Trophoblast cell (in vitro differentiated cells and primary cell): ENCODE measurements around the gene SEMA4D.
A peak's percentile ranks its signal among the peaks of the same experiment; 100 is the strongest.

ENCODE experiments used
- DNase-seq, 2 donors: peaks; one replicate each; pipeline ENCODE4 v3.0.0-alpha.2; 2016
- H2AFZ ChIP-seq: 2 replicates; pipeline ENCODE4 v1.6.1; 2013; ENCODE audit warnings: low read length, moderate library complexity, mild to moderate bottlenecking; ENCODE audit not compliant: insufficient read depth, poor library complexity
- H2AK5ac ChIP-seq: 2 replicates; pipeline ENCODE4 v1.6.1; 2013; ENCODE audit warnings: mild to moderate bottlenecking, low read length
- H2BK120ac ChIP-seq: 2 replicates; pipeline ENCODE4 v1.6.1; 2013; ENCODE audit warnings: low read length, mild to moderate bottlenecking, moderate library complexity; ENCODE audit not compliant: insufficient read depth, poor library complexity
- H2BK12ac ChIP-seq: 2 replicates; pipeline ENCODE4 v1.6.1; 2013; ENCODE audit warnings: mild to moderate bottlenecking, low read length, moderate library complexity
- H2BK5ac ChIP-seq: 2 replicates; pipeline ENCODE4 v1.6.1; 2013; ENCODE audit warnings: low read length, low read depth, moderate library complexity, mild to moderate bottlenecking; ENCODE audit not compliant: poor library complexity
- H3K14ac ChIP-seq: 2 replicates; pipeline ENCODE4 v1.6.1; 2013; ENCODE audit warnings: mild to moderate bottlenecking, low read length
- H3K18ac ChIP-seq: 2 replicates; pipeline ENCODE4 v1.6.1; 2013; ENCODE audit warnings: mild to moderate bottlenecking, low read length
- H3K23ac ChIP-seq: 2 replicates; pipeline ENCODE4 v1.6.1; 2013; ENCODE audit warnings: low read length
- H3K27ac ChIP-seq: 2 replicates; pipeline ENCODE4 v1.5.1; 2013; ENCODE audit warnings: low read depth, mild to moderate bottlenecking, inconsistent platforms, low read length, moderate library complexity
- H3K27me3 ChIP-seq: 2 replicates; pipeline ENCODE4 v1.6.1; 2013; ENCODE audit warnings: inconsistent platforms, mild to moderate bottlenecking, low read length, moderate library complexity; ENCODE audit not compliant: insufficient read depth
- H3K36me3 ChIP-seq, 2 experiments: 1 replicate in 1 of 2; 2 replicates in 1 of 2; pipeline ENCODE4 v1.6.1; 2013; ENCODE audit warnings: low read length in 2 of 2, mild to moderate bottlenecking in 2 of 2, moderate library complexity in 1 of 2; ENCODE audit not compliant: insufficient read depth in 2 of 2, control insufficient read depth in 1 of 2
- H3K4ac ChIP-seq: 2 replicates; pipeline ENCODE4 v1.6.1; 2013; ENCODE audit warnings: low read depth, mild to moderate bottlenecking, low read length, moderate library complexity
- H3K4me1 ChIP-seq, 2 experiments: 1 replicate in 1 of 2; 2 replicates in 1 of 2; pipeline ENCODE4 v1.6.1; 2013; ENCODE audit warnings: low read length in 2 of 2, mild to moderate bottlenecking in 2 of 2, moderate library complexity in 1 of 2; ENCODE audit not compliant: insufficient read depth in 2 of 2, control insufficient read depth in 1 of 2
- H3K4me2 ChIP-seq: 2 replicates; pipeline ENCODE4 v1.6.1; 2013; ENCODE audit warnings: inconsistent platforms, mild to moderate bottlenecking, low read length, moderate library complexity
- H3K4me3 ChIP-seq: 2 replicates; pipeline ENCODE4 v1.5.1; 2013; ENCODE audit warnings: mild to moderate bottlenecking, low read depth, low read length, inconsistent platforms
- H3K79me1 ChIP-seq: one replicate; pipeline ENCODE4 v1.6.1; 2013; ENCODE audit warnings: low read length
- H3K79me2 ChIP-seq: 2 replicates; pipeline ENCODE4 v1.6.1; 2013; ENCODE audit warnings: low read length, mild to moderate bottlenecking; ENCODE audit not compliant: control insufficient read depth, insufficient read depth, poor library complexity
- H3K9ac ChIP-seq: 2 replicates; pipeline ENCODE4 v1.6.1; 2013; ENCODE audit warnings: mild to moderate bottlenecking, low read length
- H3K9me3 ChIP-seq: 2 replicates; pipeline ENCODE4 v1.6.1; 2013; ENCODE audit warnings: low read depth, mild to moderate bottlenecking, control low read depth, inconsistent platforms, low read length; ENCODE audit not compliant: insufficient read depth
- H4K12ac ChIP-seq: 2 replicates; pipeline ENCODE4 v1.6.1; 2013; ENCODE audit warnings: low read depth, mild to moderate bottlenecking, low read length, moderate library complexity
- H4K8ac ChIP-seq: 2 replicates; pipeline ENCODE4 v1.6.1; 2013; ENCODE audit warnings: low read depth, mild to moderate bottlenecking, low read length, moderate library complexity
- H4K91ac ChIP-seq: one replicate; pipeline ENCODE4 v1.6.1; 2013; ENCODE audit warnings: low read depth, mild to moderate bottlenecking, low read length, moderate library complexity
- WGBS: extraction: QIAGEN DNeasy Blood & Tissue Kit; methylation state at CpG from one replicate; pipeline ENCODE4 v1.1.7; 2013; ENCODE audit warnings: missing lambda C conversion rate; ENCODE audit not compliant: insufficient read length, insufficient coverage; ENCODE audit errors: extremely low coverage; 5-methylcytosine and 5-hydroxymethylcytosine counted together

SEMA4D gene

GRCh38 chr9:89497257-89497963, 503 bp downstream of the SEMA4D start:
- no peak overlapping the region for H2BK5ac ChIP-seq
- WGBS = no CpG with 5 or more reads among the region's 67 CpGs
- H3K27me3 ChIP-seq = no peaks in the 10 kb centered on the region
- no peak overlapping the region for H3K9ac ChIP-seq
- peak overlapping the region; percentile 23 for H2AFZ ChIP-seq
- peaks cover 18 to 32% of the 10 kb centered on the region in 2 experiments for H3K4me1 ChIP-seq
- H3K79me2 ChIP-seq = no peaks in the 10 kb centered on the region
- H2BK120ac ChIP-seq = no peak overlapping the region
- H3K79me1 ChIP-seq = peaks cover 6% of the 10 kb centered on the region
- H4K91ac ChIP-seq = no peak overlapping the region
- peak overlapping the region; percentile 74 for H3K4me3 ChIP-seq
- peaks cover 5% of the 10 kb centered on the region for H3K9me3 ChIP-seq
- H3K14ac ChIP-seq = no peak overlapping the region
- H4K12ac ChIP-seq = no peak overlapping the region
- H3K27ac ChIP-seq = no peak overlapping the region
- H2BK12ac ChIP-seq = no peak overlapping the region
- no peak overlapping the region for H3K18ac ChIP-seq
- DNase-seq = peak in 1 of 2 donors; percentile 29
- H3K23ac ChIP-seq = no peak overlapping the region
- no peak overlapping the region for H3K4ac ChIP-seq
- no peaks in the 10 kb centered on the region for H3K36me3 ChIP-seq
- H3K4me2 ChIP-seq = peak overlapping the region; percentile 92
- peak overlapping the region; percentile 26 for H4K8ac ChIP-seq
- no peak overlapping the region for H2AK5ac ChIP-seq

GRCh38 chr9:89496645-89497256, 1.2 kb downstream of the SEMA4D start:
- H3K4ac ChIP-seq = peak overlapping the region; percentile 6

GRCh38 chr9:89495824-89496560, 1.9 kb downstream of the SEMA4D start:
- Histone ChIP-seq H2BK120ac (no peak overlapping the region), H3K23ac (no peak overlapping the region), H3K79me2 (no peaks in the 10 kb centered on the region), H3K79me1 (peaks cover 6% of the 10 kb centered on the region), H2AK5ac (no peak overlapping the region), H4K91ac (no peak overlapping the region), H3K9ac (no peak overlapping the region), H3K27me3 (no peaks in the 10 kb centered on the region), H3K4ac (peak overlapping the region; percentile 6), H4K12ac (no peak overlapping the region), H3K9me3 (peaks cover 5% of the 10 kb centered on the region), H3K27ac (no peak overlapping the region), H3K36me3 (no peaks in the 10 kb centered on the region), H3K4me1 (peaks cover 18 to 20% of the 10 kb centered on the region in 2 experiments), H2AFZ (no peak overlapping the region), H2BK5ac (no peak overlapping the region), H3K4me3 (no peak overlapping the region), H3K18ac (no peak overlapping the region), H3K4me2 (no peak overlapping the region), H4K8ac (no peak overlapping the region), H3K14ac (no peak overlapping the region), H2BK12ac (no peak overlapping the region)
- DNase-seq = no peak
- no CpG with 5 or more reads among the region's 12 CpGs for WGBS

More at GRCh38 chr9:89496645-89497256, 1.2 kb downstream of the SEMA4D start:
- no CpG with 5 or more reads among the region's 14 CpGs for WGBS
- peaks cover 6% of the 10 kb centered on the region for H3K79me1 ChIP-seq
- H3K4me1 ChIP-seq = peaks cover 18 to 26% of the 10 kb centered on the region in 2 experiments
- no peak overlapping the region for H3K23ac ChIP-seq
- H3K36me3 ChIP-seq = no peaks in the 10 kb centered on the region
- no peak overlapping the region for H4K91ac ChIP-seq
- H4K12ac ChIP-seq = no peak overlapping the region
- H4K8ac ChIP-seq = no peak overlapping the region
- H2BK120ac ChIP-seq = no peak overlapping the region
- H3K79me2 ChIP-seq = no peaks in the 10 kb centered on the region
- no peak for DNase-seq
- H2AFZ ChIP-seq = no peak overlapping the region
- H3K9me3 ChIP-seq = peaks cover 5% of the 10 kb centered on the region
- no peak overlapping the region for H3K9ac ChIP-seq
- H3K27me3 ChIP-seq = no peaks in the 10 kb centered on the region
- H2AK5ac ChIP-seq = no peak overlapping the region
- peak overlapping the region; percentile 92 for H3K4me2 ChIP-seq
- no peak overlapping the region for H2BK5ac ChIP-seq
- no peak overlapping the region for H2BK12ac ChIP-seq
- H3K18ac ChIP-seq = no peak overlapping the region
- H3K4me3 ChIP-seq = no peak overlapping the region
- H3K27ac ChIP-seq = no peak overlapping the region
- no peak overlapping the region for H3K14ac ChIP-seq

GRCh38 chr9:89494199-89494598, 3.7 kb downstream of the SEMA4D start:
- no peak overlapping the region for H3K14ac ChIP-seq
- H3K18ac ChIP-seq = no peak overlapping the region
- H3K27ac ChIP-seq = no peak overlapping the region
- DNase-seq = no peak
- no peaks in the 10 kb centered on the region for H3K36me3 ChIP-seq
- no peak overlapping the region for H3K9ac ChIP-seq
- H3K27me3 ChIP-seq = no peaks in the 10 kb centered on the region
- H3K79me1 ChIP-seq = peaks cover 6% of the 10 kb centered on the region
- H3K4me2 ChIP-seq = no peak overlapping the region
- H2BK5ac ChIP-seq = no peak overlapping the region
- H4K12ac ChIP-seq = no peak overlapping the region
- H3K4me1 ChIP-seq = peaks cover 11% of the 10 kb centered on the region in 2 experiments
- H2AFZ ChIP-seq = no peak overlapping the region
- no peak overlapping the region for H3K23ac ChIP-seq
- no peak overlapping the region for H3K4ac ChIP-seq
- no peak overlapping the region for H3K4me3 ChIP-seq
- H3K79me2 ChIP-seq = no peaks in the 10 kb centered on the region
- no peak overlapping the region for H2BK12ac ChIP-seq
- H4K91ac ChIP-seq = no peak overlapping the region
- H4K8ac ChIP-seq = no peak overlapping the region
- H3K9me3 ChIP-seq = peaks cover 5% of the 10 kb centered on the region
- no CpG with 5 or more reads among the region's 5 CpGs for WGBS
- H2AK5ac ChIP-seq = no peak overlapping the region
- H2BK120ac ChIP-seq = no peak overlapping the region
